ENCODE data around the gene UNG. TPM values are rescaled to one million over a fixed set of nuclear protein-coding genes. Genes with fewer than 3 reads are reported as not detected.

Gene UNG
- total RNA-seq, 4 donors from 2014 or later = 31.9 to 57.5 (median 46.9) TPM

GRCh38 chr12:109120095-109120494 is 22.7 kb downstream of the UNG start:
- intact Hi-C loops (cut with DNase I; ENCODE audit: low total_unique reads) = no loop called here
- DNase-seq (ENCODE audit: low spot score in 2 of 2) = no peak
- H3K4me3 ChIP-seq (ENCODE audit: low read depth, poor library complexity, severe bottlenecking) = no peak overlapping the region
- TF ChIP-seq POLR2A (IDR thresholded peaks at IDR 0.05) = no peak
- no peak for TF ChIP-seq CTCF (IDR thresholded peaks at IDR 0.05)
- WGBS, 2 donors = 79 to 82% methylated on average over 2 of the region's 2 CpGs

GRCh38 chr12:109120557-109120956 is 23.2 kb downstream of the UNG start:
- intact Hi-C loops (cut with DNase I; ENCODE audit: low total_unique reads) = no loop called here
- no peak overlapping the region for H3K4me3 ChIP-seq (ENCODE audit: low read depth, poor library complexity, severe bottlenecking)
- WGBS, 2 donors = 68 to 83% methylated on average over 4 of the region's 4 CpGs
- TF ChIP-seq POLR2A (IDR thresholded peaks at IDR 0.05) (no peak), CTCF (IDR thresholded peaks at IDR 0.05) (no peak)
- no peak for DNase-seq (ENCODE audit: low spot score in 2 of 2)

- DNase-seq (ENCODE audit: low spot score in 2 of 2) = no peak
- WGBS, 2 donors = 85 to 90% methylated on average over 2 to 3 of the region's 3 CpGs
- TF ChIP-seq CTCF (IDR thresholded peaks at IDR 0.05) (no peak), POLR2A (IDR thresholded peaks at IDR 0.05) (no peak)
- intact Hi-C loops (cut with DNase I; ENCODE audit: low total_unique reads) = no loop called here
- H3K4me3 ChIP-seq (ENCODE audit: low read depth, poor library complexity, severe bottlenecking) = no peak overlapping the region
Measured at GRCh38 chr12:109121346-109121880, 24.0 kb downstream of the UNG start.

- WGBS, 2 donors = 85 to 88% methylated on average over 12 of the region's 12 CpGs
- DNase-seq (ENCODE audit: low spot score in 2 of 2) = no peak
- no peak overlapping the region for H3K4me3 ChIP-seq (ENCODE audit: low read depth, poor library complexity, severe bottlenecking)
- intact Hi-C loops (cut with DNase I; ENCODE audit: low total_unique reads) = no loop called here
- no peak for TF ChIP-seq CTCF (IDR thresholded peaks at IDR 0.05)
Measured at GRCh38 chr12:109124878-109125648, 27.7 kb downstream of the UNG start.

GRCh38 chr12:109125791-109126190 is 28.4 kb downstream of the UNG start:
- DNase-seq (ENCODE audit: low spot score in 2 of 2) = no peak
- intact Hi-C loops (cut with DNase I; ENCODE audit: low total_unique reads) = no loop called here
- TF ChIP-seq POLR2A (IDR thresholded peaks at IDR 0.05) = no peak
- no peak for TF ChIP-seq CTCF (IDR thresholded peaks at IDR 0.05)

More at GRCh38 chr12:109125791-109126190, 28.4 kb downstream of the UNG start:
- 77 to 86% methylated on average over 7 of the region's 7 CpGs for WGBS, 2 donors
- no peak overlapping the region for H3K4me3 ChIP-seq (ENCODE audit: low read depth, poor library complexity, severe bottlenecking)
